ENCODE measurements around the gene ITGBL1. TPM values are rescaled to one million over a fixed set of nuclear protein-coding genes. Genes with fewer than 3 reads are reported as not detected.

Gene ITGBL1
- total RNA-seq, 3 donors from 2014 or later (not counting 1 experiment from before 2014, with no cell fraction given): not detected

DNA sequence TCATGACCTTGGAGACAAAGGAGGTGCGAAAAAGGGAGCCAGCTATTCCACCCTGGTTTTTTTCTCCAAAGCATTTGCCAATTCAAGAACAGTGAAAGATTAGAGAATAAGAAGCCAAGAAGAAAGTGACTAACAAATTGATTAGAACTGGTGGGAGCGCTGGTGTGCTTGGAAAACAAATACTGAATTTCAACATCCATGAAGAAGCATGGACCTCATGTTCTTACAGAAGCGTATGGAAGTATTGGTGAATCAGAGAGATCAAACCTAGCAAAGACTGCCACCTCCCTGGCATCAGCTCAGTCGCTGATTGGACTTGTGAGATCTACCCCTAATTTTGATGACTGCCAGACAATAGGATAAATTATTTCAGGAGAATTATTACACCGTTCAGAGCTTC is 195.3 kb downstream of the ITGBL1 start:
- Mint-ChIP-seq H3K4me1 (no peaks in the 10 kb centered on the region), H3K27me3 (ENCODE audit: low read depth in 2 of 2) (peaks cover 5 to 21% of the 10 kb centered on the region in 2 donors), H3K9me3 (peaks cover 0 to 3% of the 10 kb centered on the region in 2 donors), H3K36me3 (no peaks in the 10 kb centered on the region), H3K4me3 (no peak overlapping the region), H3K27ac (no peak overlapping the region)
- 90% methylated on average over 4 of the region's 5 CpGs for WGBS (ENCODE audit: insufficient coverage)
- TF ChIP-seq, protein P1, sequence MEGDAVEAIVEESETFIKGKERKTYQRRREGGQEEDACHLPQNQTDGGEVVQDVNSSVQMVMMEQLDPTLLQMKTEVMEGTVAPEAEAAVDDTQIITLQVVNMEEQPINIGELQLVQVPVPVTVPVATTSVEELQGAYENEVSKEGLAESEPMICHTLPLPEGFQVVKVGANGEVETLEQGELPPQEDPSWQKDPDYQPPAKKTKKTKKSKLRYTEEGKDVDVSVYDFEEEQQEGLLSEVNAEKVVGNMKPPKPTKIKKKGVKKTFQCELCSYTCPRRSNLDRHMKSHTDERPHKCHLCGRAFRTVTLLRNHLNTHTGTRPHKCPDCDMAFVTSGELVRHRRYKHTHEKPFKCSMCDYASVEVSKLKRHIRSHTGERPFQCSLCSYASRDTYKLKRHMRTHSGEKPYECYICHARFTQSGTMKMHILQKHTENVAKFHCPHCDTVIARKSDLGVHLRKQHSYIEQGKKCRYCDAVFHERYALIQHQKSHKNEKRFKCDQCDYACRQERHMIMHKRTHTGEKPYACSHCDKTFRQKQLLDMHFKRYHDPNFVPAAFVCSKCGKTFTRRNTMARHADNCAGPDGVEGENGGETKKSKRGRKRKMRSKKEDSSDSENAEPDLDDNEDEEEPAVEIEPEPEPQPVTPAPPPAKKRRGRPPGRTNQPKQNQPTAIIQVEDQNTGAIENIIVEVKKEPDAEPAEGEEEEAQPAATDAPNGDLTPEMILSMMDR (IDR thresholded peaks at IDR 0.05): no peak
- no peaks in the 10 kb centered on the region for H3K27me3 ChIP-seq (ENCODE audit: control insufficient read depth, insufficient read depth, low read length)
- H3K27ac ChIP-seq (ENCODE audit: low read length): no peak overlapping the region
- H3K9me3 ChIP-seq (ENCODE audit: control insufficient read depth, insufficient read depth, low read length): no peaks in the 10 kb centered on the region
- H3K36me3 ChIP-seq (ENCODE audit: control insufficient read depth, insufficient read depth, low read length): no peaks in the 10 kb centered on the region
- ATAC-seq: no peak
- H3K4me1 ChIP-seq (ENCODE audit: control insufficient read depth, insufficient read depth, low read length): no peaks in the 10 kb centered on the region
- intact Hi-C loops (cut with micrococcal nuclease): no loop called here
- DNase-seq: no peak
- no peak overlapping the region for H3K4me3 ChIP-seq (ENCODE audit: low read length)

DNA sequence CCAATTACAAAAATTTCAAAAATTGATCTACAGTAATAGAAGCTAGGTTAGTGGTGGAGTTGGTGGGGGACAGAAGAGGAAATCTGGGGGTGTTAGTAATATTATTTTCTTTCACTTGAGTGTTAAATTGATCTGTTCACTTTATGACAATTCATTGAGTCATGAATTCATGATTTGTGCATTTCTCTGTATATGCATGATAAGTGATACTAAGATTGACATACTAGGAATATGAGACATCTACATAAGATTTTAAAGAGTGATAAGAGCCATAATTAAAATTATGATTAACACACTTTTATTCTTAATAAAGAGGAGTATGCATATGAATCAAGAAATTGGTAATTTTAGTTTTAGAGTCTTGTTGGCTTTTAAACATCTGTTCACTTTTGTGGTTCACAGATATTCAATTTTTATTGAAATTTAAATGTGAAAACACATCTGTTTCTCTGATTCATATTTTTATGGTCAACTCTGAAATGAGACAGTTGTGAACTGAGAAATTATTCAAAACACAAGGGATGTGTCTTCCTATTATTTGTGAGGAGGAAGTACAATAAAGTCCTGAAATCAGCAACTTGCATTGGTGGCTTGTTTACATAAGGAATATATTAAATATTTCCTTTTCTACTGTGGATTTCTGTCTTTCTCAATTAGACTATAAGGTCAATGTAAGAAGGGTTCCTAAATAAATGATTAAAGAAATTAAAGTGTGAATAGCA is 196.5 kb downstream of the ITGBL1 start:
- no peak for ATAC-seq
- H3K9me3 Mint-ChIP-seq: peaks cover 0 to 5% of the 10 kb centered on the region in 2 donors
- no peaks in the 10 kb centered on the region for H3K4me1 Mint-ChIP-seq

DNA sequence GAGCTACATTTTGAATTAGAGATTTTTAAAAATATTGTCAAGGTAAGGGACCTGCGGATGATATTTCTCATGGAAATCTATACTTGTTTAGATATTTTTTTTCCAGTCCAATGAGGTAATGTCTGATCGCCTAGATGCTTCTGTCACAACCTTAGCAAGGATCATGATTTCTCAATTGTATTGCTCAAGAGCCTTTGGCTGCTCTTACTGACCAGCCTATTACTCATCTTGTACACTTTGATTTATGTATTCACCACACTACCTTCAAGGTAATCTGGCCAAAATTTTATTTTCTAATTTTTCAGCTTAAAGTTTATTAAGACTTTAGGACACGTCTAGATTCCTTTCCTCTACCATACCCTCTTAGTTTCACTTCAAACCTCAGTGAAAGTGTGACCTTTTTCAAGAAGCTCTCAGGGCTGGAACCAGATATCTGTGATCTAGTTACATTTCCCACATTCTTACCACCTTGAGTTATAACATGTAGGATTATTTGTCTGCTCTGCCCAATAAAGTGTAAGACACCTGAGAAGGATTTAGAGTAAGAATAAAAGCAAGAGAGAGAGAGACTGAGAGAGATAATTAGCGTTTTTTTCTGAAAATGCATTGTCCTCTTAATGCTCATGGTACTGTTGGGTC is 197.1 kb downstream of the ITGBL1 start:
- DNase-seq: no peak
- TF ChIP-seq, protein P1 (IDR thresholded peaks at IDR 0.05): no peak
- Mint-ChIP-seq H3K4me1 (no peaks in the 10 kb centered on the region), H3K27me3 (ENCODE audit: low read depth in 2 of 2) (peaks cover 2 to 14% of the 10 kb centered on the region in 2 donors), H3K9me3 (peaks cover 0 to 7% of the 10 kb centered on the region in 2 donors), H3K4me3 (no peak overlapping the region), H3K27ac (no peak overlapping the region), H3K36me3 (no peaks in the 10 kb centered on the region)
- 76% methylated on average over 4 of the region's 4 CpGs for WGBS (ENCODE audit: insufficient coverage)
- Histone ChIP-seq H3K36me3 (ENCODE audit: control insufficient read depth, insufficient read depth, low read length) (no peaks in the 10 kb centered on the region), H3K9me3 (ENCODE audit: control insufficient read depth, insufficient read depth, low read length) (no peaks in the 10 kb centered on the region), H3K4me1 (ENCODE audit: control insufficient read depth, insufficient read depth, low read length) (no peaks in the 10 kb centered on the region), H3K27ac (ENCODE audit: low read length) (no peak overlapping the region), H3K27me3 (ENCODE audit: control insufficient read depth, insufficient read depth, low read length) (no peaks in the 10 kb centered on the region), H3K4me3 (ENCODE audit: low read length) (no peak overlapping the region)
- intact Hi-C loops (cut with micrococcal nuclease): no loop called here
- ATAC-seq: no peak

More for the DNA sequence above, 196.5 kb downstream of the ITGBL1 start:
- Mint-ChIP-seq H3K27ac (no peak overlapping the region), H3K4me3 (no peak overlapping the region), H3K36me3 (no peaks in the 10 kb centered on the region), H3K27me3 (ENCODE audit: low read depth in 2 of 2) (peaks cover 5 to 20% of the 10 kb centered on the region in 2 donors)
- TF ChIP-seq, protein P1 (IDR thresholded peaks at IDR 0.05): no peak
- DNase-seq: no peak
- Histone ChIP-seq H3K36me3 (ENCODE audit: control insufficient read depth, insufficient read depth, low read length) (no peaks in the 10 kb centered on the region), H3K4me1 (ENCODE audit: control insufficient read depth, insufficient read depth, low read length) (no peaks in the 10 kb centered on the region), H3K4me3 (ENCODE audit: low read length) (no peak overlapping the region), H3K9me3 (ENCODE audit: control insufficient read depth, insufficient read depth, low read length) (no peaks in the 10 kb centered on the region), H3K27ac (ENCODE audit: low read length) (no peak overlapping the region), H3K27me3 (ENCODE audit: control insufficient read depth, insufficient read depth, low read length) (no peaks in the 10 kb centered on the region)
- intact Hi-C loops (cut with micrococcal nuclease): no loop called here
